B cell (primary cell): ENCODE measurements around the gene VRK2. TPM values are rescaled to one million over a fixed set of nuclear protein-coding genes. Genes with fewer than 3 reads are reported as not detected.

Source experiments
- ATAC-seq: fragments of 200-7000 bp; cut with Tn5 transposase; one replicate; pipeline ENCODE4 v1.10.0; 2021; ENCODE audit warnings: low read depth, mild to moderate bottlenecking, moderate number of reproducible peaks, moderate library complexity
- CTCF ChIA-PET: fragments of 350-600 bp; sonication (Branson Sonifier 250); formaldehyde crosslinking; loops from one replicate; lab custom pipeline; 2021; ENCODE audit warnings: antibody characterized with exemption, inconsistent platforms; lab: Charles Lee
- POLR2A ChIA-PET: fragments of 350-600 bp; sonication (Branson Sonifier 250); formaldehyde crosslinking; loops from one replicate; lab custom pipeline; 2021; ENCODE audit warnings: antibody characterized with exemption; lab: Charles Lee
- DNase-seq: peaks from one replicate; pipeline ENCODE4 v3.0.0; 2013
- H2AFZ ChIP-seq: 2 replicates; pipeline ENCODE4 v1.6.1; 2012; ENCODE audit warnings: mild to moderate bottlenecking, low read depth, low read length; ENCODE audit not compliant: insufficient read depth, poor library complexity, severe bottlenecking
- H3K27ac ChIP-seq, 2 donors: 1 replicate in 1 of 2; 2 replicates in 1 of 2; pipeline ENCODE4 v1.5.1; 2012 to 2013; ENCODE audit warnings: low read length in 2 of 2, mild to moderate bottlenecking in 2 of 2, moderate library complexity in 1 of 2
- H3K27me3 ChIP-seq, 4 experiments: fragments of 200-600 bp in 1 of 4; sonication (generic) in 1 of 4; replicated peaks in 1 of 4; 1 replicate in 2 of 4; 2 replicates in 2 of 4; pipeline versions ENCODE4 v1.6.1 to v1.7.0; 2013 to 2016; ENCODE audit warnings: low read length in 3 of 4, mild to moderate bottlenecking in 2 of 4, mixed read lengths in 1 of 4, moderate library complexity in 1 of 4; ENCODE audit not compliant: insufficient read depth in 4 of 4, control insufficient read depth in 3 of 4; ENCODE audit errors: control extremely low read depth in 1 of 4
- H3K36me3 ChIP-seq, 2 experiments: replicated peaks in 1 of 2; 1 replicate in 1 of 2; 2 replicates in 1 of 2; pipeline versions ENCODE4 v1.6.1 to v1.7.1; 2013; ENCODE audit warnings: low read length in 1 of 2; ENCODE audit not compliant: insufficient read depth in 2 of 2, control insufficient read depth in 1 of 2; ENCODE audit errors: control extremely low read depth in 1 of 2, extremely low read depth in 1 of 2
- H3K4me1 ChIP-seq, 2 donors: fragments of 200-600 bp in 1 of 2; sonication (generic) in 1 of 2; 1 replicate in 1 of 2; 2 replicates in 1 of 2; pipeline versions ENCODE4 v1.5.1 to v1.6.1; 2013 to 2017; ENCODE audit warnings: low read length in 2 of 2; ENCODE audit not compliant: control insufficient read depth in 2 of 2, insufficient read depth in 2 of 2
- H3K4me2 ChIP-seq: replicated peaks from 2 replicates; pipeline ENCODE3; 2012; ENCODE audit warnings: mild to moderate bottlenecking, low read depth, low read length; ENCODE audit not compliant: poor library complexity, severe bottlenecking
- H3K4me3 ChIP-seq, 5 experiments: fragments of 200-600 bp in 1 of 5; sonication (generic) in 1 of 5; 1 replicate in 3 of 5; 2 replicates in 2 of 5; pipeline versions ENCODE4 v1.5.1 to v1.7.0; 2011 to 2016; ENCODE audit warnings: low read length in 4 of 5, mild to moderate bottlenecking in 4 of 5, low read depth in 2 of 5, control low read depth in 1 of 5, moderate library complexity in 1 of 5; ENCODE audit not compliant: insufficient read depth in 1 of 5; ENCODE audit errors: control extremely low read depth in 1 of 5, extremely low read depth in 1 of 5
- H3K79me2 ChIP-seq: fragments of 200-600 bp; sonication (generic); one replicate; pipeline ENCODE4 v1.6.0; 2016; ENCODE audit warnings: low read length; ENCODE audit not compliant: control insufficient read depth, insufficient read depth
- H3K9ac ChIP-seq: fragments of 200-600 bp; sonication (generic); 2 replicates; pipeline ENCODE4 v1.6.1; 2017; ENCODE audit warnings: mild to moderate bottlenecking, low read length, moderate library complexity
- H3K9me3 ChIP-seq, 3 donors: one replicate each; pipeline versions ENCODE4 v1.6.1 to v1.7.1; 2013; ENCODE audit warnings: low read length in 2 of 3; ENCODE audit not compliant: control insufficient read depth in 2 of 3, insufficient read depth in 1 of 3; ENCODE audit errors: control extremely low read depth in 1 of 3
- H4K20me1 ChIP-seq: 2 replicates; pipeline ENCODE4 v1.6.0; 2012; ENCODE audit warnings: mild to moderate bottlenecking, low read length; ENCODE audit not compliant: insufficient read depth, control insufficient read depth, poor library complexity, severe bottlenecking
- H3K27ac Mint-ChIP-seq: one replicate; pipeline ENCODE4 v1.8.0; 2021; ENCODE audit warnings: mixed read lengths
- H3K27me3 Mint-ChIP-seq: one replicate; pipeline ENCODE4 v1.8.0; 2021; ENCODE audit warnings: mixed read lengths
- H3K4me1 Mint-ChIP-seq: one replicate; pipeline ENCODE4 v1.8.0; 2021; ENCODE audit warnings: mixed read lengths
- H3K4me3 Mint-ChIP-seq: one replicate; pipeline ENCODE4 v1.8.0; 2021; ENCODE audit warnings: mixed read lengths
- H3K9me3 Mint-ChIP-seq: one replicate; pipeline ENCODE4 v1.8.0; 2022; ENCODE audit warnings: mixed read lengths; ENCODE audit not compliant: insufficient read depth
- EZH2 ChIP-seq: IDR thresholded peaks from 2 replicates; pipeline ENCODE4 v1.6.1; 2012; ENCODE audit warnings: borderline replicate concordance, low read depth, mild to moderate bottlenecking, moderate library complexity, low read length; ENCODE audit not compliant: insufficient read depth, poor library complexity, severe bottlenecking
- WGBS: methylation state at CpG from one replicate; pipeline ENCODE4 v1.1.5; 2013; ENCODE audit warnings: missing lambda C conversion rate; ENCODE audit not compliant: insufficient coverage; 5-methylcytosine and 5-hydroxymethylcytosine counted together
- intact Hi-C: fragments of 100-400 bp; cut with micrococcal nuclease; formaldehyde crosslinking; loops from one replicate; pipeline ENCODE4 v1.10.0; 2022
- polyA plus RNA-seq: library from polyadenylated mRNA; depleted of rRNA; stranded (reverse); fragments of >200 nt; gene quantifications from 2 replicates; pipeline ENCODE4 v1.2.3, GENCODE V29; 2012
- total RNA-seq, 2 donors: library from RNA; stranded (reverse); fragments of 120-200 nt in 1 of 2; gene quantifications; 1 replicate in 1 of 2; 2 replicates in 1 of 2; pipeline versions ENCODE4 v1.2.3 to v1.2.4, GENCODE V29; 2013 to 2022
- TF ChIP-seq, protein P1 (sequence below): fragments of 200-600 bp; IDR thresholded peaks from one replicate; pipeline ENCODE4 v1.8.0; 2022; ENCODE audit warnings: antibody characterized with exemption, mild to moderate bottlenecking

Gene VRK2
- total and polyA plus RNA-seq, 2 donors (not counting 1 experiment from before 2014, with no cell fraction given): 10.2 to 35.5 TPM

GRCh38 chr2:58122540-58122939 is 75.9 kb downstream of the VRK2 start:
- no peak overlapping the region for H2AFZ ChIP-seq

DNA sequence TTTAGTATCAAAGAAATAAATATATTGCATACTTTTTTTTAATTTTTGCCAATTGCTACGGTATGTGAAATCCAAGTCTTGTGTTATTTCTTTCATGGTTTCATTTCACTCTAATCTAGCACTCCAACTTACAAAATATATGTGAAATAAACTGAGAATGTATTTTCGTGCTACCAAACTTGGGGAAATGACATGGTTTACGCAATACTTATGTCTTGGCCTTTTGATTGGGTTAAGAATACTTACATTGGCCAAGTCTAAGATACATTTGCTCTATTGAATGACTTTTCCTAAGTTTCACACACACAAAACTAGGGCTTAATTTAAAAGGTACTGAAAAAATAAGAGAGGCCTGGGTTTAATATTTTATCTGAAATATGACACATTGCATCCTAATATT is 80.5 kb downstream of the VRK2 start:
- WGBS: no CpG with 5 or more reads among the region's 3 CpGs
- Histone ChIP-seq H3K4me2 (no peak overlapping the region), H3K4me3 (no peak overlapping the region), H3K9me3 (no peaks in the 10 kb centered on the region), H3K27me3 (no peaks in the 10 kb centered on the region), H3K36me3 (peaks cover 1 to 16% of the 10 kb centered on the region in 2 experiments), H3K27ac (no peak overlapping the region), H3K79me2 (no peaks in the 10 kb centered on the region), H4K20me1 (no peaks in the 10 kb centered on the region), H3K4me1 (no peaks in the 10 kb centered on the region), H2AFZ (no peak overlapping the region), H3K9ac (no peak overlapping the region)
- Mint-ChIP-seq H3K27ac (no peak overlapping the region), H3K27me3 (no peaks in the 10 kb centered on the region), H3K4me1 (no peaks in the 10 kb centered on the region), H3K4me3 (no peak overlapping the region), H3K9me3 (no peaks in the 10 kb centered on the region)
- TF ChIP-seq, protein P1, sequence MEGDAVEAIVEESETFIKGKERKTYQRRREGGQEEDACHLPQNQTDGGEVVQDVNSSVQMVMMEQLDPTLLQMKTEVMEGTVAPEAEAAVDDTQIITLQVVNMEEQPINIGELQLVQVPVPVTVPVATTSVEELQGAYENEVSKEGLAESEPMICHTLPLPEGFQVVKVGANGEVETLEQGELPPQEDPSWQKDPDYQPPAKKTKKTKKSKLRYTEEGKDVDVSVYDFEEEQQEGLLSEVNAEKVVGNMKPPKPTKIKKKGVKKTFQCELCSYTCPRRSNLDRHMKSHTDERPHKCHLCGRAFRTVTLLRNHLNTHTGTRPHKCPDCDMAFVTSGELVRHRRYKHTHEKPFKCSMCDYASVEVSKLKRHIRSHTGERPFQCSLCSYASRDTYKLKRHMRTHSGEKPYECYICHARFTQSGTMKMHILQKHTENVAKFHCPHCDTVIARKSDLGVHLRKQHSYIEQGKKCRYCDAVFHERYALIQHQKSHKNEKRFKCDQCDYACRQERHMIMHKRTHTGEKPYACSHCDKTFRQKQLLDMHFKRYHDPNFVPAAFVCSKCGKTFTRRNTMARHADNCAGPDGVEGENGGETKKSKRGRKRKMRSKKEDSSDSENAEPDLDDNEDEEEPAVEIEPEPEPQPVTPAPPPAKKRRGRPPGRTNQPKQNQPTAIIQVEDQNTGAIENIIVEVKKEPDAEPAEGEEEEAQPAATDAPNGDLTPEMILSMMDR: no peak
- TF ChIP-seq EZH2: no peak
- intact Hi-C loops: no loop called here
- POLR2A ChIA-PET: no interaction called here
- ATAC-seq: no peak
- no peak for DNase-seq
- CTCF ChIA-PET: no interaction called here

More at GRCh38 chr2:58122540-58122939, 75.9 kb downstream of the VRK2 start:
- H3K9me3 Mint-ChIP-seq: no peaks in the 10 kb centered on the region
- Histone ChIP-seq H3K9me3 (peaks cover 0 to 2% (median 0%) of the 10 kb centered on the region in 3 donors), H3K27ac (no peak overlapping the region), H3K27me3 (no peaks in the 10 kb centered on the region), H3K4me2 (no peak overlapping the region), H3K79me2 (no peaks in the 10 kb centered on the region), H3K4me3 (no peak overlapping the region), H3K36me3 (peaks cover 5 to 13% of the 10 kb centered on the region in 2 experiments), H3K4me1 (no peaks in the 10 kb centered on the region), H4K20me1 (no peaks in the 10 kb centered on the region), H3K9ac (no peak overlapping the region)
- TF ChIP-seq EZH2: no peak
- TF ChIP-seq, protein P1: no peak
- intact Hi-C loops: no loop called here
- ChIA-PET CTCF (no interaction called here), POLR2A (no interaction called here)
- no peak overlapping the region for H3K27ac Mint-ChIP-seq
- no peak overlapping the region for H3K4me3 Mint-ChIP-seq
- no peaks in the 10 kb centered on the region for H3K27me3 Mint-ChIP-seq
- 100% methylated on average over 2 of the region's 3 CpGs for WGBS
- H3K4me1 Mint-ChIP-seq: no peaks in the 10 kb centered on the region
- DNase-seq (no peak), ATAC-seq (no peak)
